NOMO-1 treated with DMSO at 0.1 percent for 48 hours (cell line): ENCODE data around the gene KCNJ9.

Experiments
- DNase-seq: peaks from one replicate; lab custom pipeline; 2025; ENCODE audit not compliant: unreplicated experiment; lab: John Stamatoyannopoulos, UW

KCNJ9 gene

DNA sequence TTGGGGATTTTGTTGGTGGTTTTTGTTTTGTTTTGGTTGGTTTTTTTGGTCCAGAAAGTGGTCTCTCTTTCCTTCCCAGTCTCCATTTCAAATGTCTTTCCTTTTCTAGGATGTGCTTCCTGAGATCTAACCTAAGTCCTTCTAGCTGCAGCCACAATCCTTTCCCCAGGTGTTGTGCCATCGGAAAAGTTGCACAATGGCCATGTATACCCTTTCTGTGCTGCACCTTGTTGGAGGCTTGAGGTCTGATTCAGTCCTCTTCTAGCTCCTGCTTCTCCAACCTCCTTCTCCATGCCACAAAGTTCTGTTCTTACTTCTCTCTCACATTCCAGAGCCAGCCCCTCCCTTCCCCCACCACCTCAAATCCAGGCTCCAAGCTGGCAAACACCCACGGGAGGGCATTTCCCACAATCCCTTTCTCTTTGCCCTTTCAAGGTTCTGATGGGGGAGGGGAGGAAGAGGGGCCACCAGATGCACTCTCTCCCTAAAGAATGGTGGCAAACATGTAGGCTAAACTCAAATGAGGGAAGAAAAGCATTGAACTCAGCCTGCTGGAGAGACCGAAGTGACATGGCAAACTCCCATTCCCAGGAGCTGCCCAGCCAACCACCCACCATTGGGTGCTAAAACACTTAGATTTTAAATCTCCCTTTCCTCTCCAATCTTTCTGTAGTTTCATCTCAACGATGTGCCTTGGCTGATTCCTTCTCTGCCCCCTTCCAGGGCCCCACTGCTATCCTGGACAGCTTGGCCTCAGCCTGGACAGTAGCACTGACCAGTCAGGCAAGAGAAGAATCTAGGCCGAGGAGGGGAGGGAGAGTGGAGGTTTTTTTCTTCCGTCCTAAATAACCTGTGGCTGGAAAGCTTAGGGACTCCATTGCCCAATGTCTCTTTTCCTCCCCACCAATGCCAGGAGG, 14.3 kb upstream of the KCNJ9 start:
- no peak for DNase-seq

DNA sequence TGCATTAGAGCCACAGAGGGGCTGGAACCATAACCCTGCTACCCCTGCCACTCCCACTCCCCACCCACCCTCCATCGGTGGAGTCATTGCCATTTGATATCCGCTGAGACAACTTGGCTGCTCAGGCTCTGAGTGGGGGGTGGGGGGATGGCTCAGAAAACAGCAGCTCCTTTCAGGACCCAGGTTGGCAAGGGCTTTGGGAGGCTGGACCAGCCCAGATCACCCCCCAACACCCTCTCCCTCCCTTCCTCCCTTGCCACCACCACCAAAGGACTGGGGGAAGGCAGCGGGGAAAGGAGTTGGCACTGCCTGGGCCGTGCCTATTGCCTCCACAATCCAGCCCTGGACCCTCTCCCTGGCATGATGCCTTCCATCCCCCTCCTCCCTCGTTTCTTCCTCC, 13.1 kb upstream of the KCNJ9 start:
- DNase-seq: no peak

DNA sequence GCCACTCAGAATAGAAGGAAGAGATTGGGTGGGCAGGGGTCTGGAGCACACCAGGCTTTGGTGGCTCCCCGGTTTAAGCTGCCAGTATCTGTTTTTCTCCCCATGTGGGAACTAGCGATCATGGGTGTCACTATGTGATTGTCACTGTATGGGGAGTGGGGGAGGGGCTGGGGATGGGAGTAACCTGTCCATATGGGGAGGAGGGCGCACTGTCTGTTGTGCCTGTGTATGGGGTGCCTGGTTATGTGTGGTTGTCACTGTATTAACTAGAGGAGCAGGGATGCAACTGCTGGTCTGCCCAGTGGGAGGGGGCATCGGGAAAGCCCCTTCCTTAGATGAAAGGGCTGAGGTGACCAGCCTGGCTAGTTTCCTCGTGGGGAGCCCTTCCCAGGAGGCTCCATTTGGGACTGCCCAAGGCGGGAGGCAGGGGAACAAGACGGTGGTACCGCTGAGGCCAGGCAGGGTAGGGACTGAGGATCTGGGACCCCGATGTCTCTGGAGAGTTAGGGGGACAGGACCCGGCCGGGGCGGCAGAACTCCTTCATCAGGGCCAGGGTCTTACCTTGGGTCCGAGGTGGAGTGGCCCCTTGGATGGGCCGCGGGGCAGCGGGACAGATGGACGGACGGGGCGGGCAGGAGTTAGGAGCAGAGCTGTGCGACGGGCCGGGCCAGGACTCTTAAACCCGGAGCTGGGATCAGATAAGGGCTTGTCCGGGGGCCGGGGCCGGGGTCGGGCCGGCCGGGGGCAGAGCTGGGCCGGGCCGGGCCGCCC, 11.7 kb upstream of the KCNJ9 start, which contains the start of gene KCNJ10:
Gene KCNJ10, minus strand, starts transcription at position 701 of the 772 bp plus-strand sequence. CDS start 27,628 bp downstream, outside the sequence.
- DNase-seq: no peak

DNA sequence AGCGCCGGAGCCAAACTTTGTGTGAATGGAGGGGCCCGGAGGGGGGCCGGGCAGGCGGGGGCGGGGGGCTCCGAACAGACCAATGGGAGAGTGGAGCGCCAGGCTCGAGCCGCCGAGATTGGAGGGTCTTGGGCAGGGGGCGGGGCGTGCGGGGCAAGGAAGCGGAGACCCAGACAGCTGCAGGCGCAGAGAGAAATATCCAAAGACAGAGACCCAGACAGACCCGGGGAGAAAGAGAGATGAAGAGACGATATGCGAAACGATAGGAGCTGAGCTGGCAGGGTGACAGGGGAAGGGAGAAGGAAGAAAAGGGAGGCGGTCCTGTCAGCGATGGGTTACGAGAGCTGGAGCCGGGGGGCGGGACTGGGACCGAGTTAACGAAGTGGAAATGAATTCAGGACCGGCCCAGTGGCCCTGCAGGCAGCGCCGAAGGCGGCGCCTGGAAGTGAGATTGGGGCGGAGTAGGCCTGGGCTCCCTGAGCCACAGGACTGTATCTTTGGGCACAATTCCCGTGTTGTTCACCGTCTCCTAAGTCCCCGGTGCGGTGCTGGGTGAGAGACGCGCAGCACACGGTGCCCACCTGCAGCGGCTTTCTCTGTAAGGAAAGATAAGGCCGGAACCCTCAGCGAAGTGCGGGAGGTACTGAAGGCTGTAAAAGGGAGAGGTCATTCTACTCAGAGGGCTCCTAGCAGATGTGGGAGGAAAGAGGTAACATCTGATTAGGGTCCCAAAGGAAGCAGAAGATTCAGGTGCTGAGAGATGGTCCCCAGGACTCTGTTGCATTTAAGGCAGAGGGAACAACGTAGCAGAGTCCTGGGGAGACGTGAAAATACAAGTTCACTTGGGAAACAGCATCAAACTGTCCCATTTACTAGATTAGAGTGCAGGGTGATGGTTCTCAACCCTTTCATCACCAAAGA, 10.8 kb upstream of the KCNJ9 start:
- peak; percentile 79 for DNase-seq

DNA sequence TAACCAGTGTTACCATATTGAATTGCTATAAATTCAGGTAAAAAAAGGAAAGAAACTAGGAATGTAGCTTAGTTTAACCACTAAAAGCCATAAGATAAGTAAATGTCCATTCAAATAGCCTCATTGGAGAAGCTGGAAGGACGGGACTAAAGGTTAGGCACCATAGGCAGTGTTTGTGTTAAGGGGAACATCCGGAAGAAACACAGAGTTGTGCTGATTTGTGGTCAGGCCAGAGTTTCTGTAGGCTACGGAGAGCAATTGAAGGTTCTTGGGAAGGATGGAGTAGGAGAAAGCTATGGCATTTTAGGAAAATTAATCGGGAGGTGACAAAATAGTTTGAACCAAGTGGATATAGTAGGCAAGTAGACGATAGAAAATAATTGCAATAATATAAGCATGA, 10.0 kb upstream of the KCNJ9 start:
- no peak for DNase-seq

DNA sequence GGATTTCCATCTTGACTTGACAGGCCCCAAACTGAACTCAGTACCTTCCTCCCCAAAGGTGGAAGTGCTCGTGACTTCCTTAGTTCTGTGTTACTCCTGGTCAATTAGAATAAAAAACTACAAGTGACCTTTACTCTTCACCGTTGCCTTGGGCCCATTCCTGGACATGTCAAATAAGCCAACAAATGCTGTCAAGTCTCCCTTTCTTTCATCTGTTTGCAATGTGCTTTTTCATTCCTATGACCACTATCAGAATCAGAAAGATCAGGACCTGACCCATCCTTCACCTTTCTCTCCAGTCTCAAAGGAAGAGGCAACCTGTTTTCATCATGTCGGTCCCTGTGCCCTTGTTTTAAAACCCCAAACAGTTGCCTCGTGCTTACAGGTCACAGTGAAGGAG, 6.5 kb upstream of the KCNJ9 start:
- DNase-seq: no peak

DNA sequence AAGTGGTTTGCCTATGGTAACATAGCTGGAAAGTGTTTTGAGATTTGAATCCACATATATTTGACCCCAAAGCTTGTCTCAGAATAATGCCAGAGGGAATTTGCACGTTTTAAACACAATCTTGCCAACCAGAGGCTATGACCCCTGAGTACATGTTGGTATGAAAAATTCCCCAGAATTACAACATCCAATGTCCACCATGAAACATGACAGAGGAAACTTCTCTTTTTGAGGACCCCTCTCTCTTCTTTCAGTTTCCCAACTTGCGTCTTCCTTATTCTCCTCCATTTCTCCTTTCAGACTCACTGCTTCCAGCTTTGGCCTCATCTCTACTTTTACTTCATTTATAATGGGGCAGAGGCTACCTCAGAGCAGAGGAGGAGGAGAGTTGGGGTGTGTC, 5.5 kb upstream of the KCNJ9 start:
- DNase-seq: no peak

DNA sequence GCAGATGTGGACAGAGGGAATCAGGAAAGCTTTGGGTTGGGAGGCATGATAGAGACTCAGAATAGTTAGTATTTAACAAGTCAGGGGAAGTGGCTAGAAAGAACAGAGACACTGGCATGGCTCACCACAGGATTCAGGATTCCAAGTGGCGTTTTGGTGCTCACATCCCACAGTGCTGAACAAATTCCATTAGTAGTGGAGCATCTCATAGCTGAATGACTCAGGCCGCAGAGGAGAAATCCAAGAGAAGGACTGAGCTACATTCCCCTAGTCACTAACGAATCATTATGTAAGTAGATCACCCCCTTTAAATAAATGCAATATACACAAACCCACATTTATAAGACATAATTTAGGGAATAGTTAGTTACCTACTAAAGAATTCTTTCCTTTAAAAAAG, 5.0 kb upstream of the KCNJ9 start:
- DNase-seq: no peak

DNA sequence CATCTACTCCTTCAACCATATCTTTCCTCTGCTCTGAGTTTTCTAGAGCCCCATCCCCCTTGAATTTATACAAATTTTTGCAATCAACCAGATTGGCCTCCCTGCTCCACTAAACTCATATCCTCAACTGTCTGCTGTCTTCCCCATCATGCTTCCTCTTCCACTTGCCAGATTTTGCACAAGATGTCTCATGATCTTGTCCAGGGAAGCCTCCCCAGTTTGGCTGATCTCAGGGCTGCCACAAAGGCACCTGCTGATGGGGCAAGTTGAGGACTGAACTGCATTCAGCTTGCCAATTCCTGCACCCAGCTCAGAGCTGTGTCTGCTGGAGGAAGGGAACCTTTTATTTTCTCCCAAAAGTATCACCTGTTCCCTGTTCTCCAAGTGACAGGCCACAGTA, 3.9 kb upstream of the KCNJ9 start:
- no peak for DNase-seq

DNA sequence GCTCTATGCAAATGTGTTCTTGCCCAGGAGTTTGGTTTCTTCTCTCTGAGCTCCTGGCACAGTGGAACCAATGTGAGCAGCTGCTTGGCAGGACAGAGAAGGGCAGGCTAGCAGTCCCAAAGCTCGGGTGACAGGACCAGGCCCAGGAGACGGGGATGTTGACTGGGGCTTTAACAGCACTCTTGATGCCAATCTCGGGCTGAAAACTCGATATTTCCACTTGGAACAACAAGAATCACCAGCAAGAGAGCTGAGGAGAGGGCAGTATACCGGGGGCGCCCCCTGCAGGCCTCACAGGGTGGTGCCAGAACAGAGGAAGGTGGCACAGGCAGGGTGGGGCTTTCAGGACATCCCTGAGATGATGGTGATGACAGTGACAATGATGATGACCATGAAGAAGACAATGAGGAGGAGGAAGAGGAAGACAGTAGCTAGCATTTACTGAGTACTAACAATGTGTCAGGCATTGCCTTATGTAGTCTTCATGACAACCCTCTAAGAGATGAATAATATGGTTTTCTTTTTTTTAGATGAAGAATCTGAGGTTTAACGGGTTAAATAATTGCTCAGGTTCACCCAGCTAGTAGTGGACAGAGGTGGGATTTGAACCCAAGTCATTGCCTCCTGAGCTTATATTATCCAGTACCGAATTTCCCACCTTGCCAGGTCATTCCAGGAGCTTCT, 2.7 kb upstream of the KCNJ9 start:
- peak; percentile 42 for DNase-seq

DNA sequence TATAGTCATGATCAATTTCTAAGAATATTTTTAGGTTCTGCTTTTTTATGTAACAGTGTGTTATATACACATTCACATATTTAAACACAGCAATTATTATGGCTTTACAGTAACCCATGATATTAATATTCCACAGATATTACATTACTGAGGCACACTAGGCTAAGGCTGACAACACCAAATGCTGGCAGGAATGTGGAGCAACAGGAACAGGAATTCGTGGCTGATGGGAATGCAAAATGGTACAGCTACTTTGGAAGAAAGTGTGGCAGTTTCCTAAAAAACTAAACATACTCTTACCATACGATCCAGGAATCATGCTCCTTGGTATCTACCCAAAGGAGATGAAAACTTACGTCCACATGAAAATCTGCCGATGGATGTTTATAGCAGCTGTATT, 1.9 kb upstream of the KCNJ9 start:
- DNase-seq: no peak

DNA sequence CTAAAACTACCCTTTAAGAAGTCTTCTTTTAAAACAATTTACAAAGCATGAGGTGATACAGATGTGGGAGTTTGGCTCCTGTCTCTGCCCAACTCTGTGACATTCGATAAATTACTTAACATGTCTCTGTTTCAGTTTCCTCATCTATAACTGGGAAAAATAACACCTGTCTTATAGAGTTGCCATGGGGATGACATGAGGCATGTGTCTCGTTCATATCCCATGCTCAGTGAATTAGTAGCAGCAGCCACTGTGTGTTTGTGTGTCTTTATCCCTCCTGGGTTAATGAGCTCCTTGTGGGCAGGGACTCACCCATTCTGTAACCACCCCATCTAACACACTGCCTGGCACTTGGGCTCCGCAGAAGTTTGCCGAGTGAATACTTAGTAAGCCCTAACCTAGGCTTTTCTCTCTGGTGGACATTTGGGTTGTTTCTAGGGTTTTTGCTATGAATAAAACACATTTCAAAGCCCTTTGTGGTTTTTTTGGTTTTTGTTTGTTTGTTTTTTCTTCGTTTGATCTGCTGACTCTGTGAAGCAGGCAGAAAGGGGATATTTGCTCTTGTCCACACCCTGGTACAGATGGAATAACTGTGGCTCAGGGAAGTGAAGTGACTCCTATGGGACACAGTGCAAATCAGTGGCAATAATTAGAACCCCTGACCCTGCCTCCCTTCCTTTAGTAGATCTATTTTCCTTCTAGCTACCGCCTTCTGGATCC, 797 bp upstream of the KCNJ9 start:
- no peak for DNase-seq

DNA sequence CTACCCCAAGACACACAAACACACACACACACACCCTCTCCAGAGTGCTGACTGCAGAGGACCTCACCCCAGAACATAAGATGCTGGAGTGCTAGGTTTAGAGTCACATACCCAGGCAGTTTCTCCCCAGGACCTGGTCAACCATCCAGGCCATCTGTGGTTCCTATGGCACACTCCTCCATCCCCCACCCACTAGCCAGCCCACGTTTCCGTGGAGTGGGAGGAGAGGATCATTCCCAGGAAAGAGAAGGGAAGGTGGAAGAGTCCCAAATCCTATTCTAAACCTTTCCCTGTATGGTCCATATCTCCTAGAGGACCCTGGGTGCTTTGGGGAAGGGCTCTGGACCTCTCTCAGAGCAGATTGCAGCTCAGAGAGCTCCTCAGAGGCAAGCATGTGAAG, 1.1 kb downstream of the KCNJ9 start:
- no peak for DNase-seq

DNA sequence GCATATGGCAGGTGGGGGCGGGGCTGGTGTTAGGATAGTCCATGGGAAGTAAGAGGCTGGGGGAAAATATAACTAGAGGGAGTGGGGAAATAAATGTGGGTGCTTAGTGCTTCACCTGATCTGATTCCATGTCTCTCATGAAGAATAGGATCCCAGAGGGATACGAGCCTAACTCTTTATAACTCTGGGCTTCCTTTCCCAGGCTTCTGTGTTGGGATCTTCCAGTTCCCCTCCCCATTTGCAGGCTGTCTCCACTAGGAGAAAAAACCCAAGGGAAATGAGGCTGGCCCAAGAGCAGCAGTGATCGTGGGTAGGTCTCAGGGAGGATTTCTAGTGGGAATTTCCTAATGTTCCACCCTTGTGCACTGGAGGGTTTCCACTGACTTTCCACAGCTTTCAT, 1.6 kb downstream of the KCNJ9 start:
- no peak for DNase-seq

DNA sequence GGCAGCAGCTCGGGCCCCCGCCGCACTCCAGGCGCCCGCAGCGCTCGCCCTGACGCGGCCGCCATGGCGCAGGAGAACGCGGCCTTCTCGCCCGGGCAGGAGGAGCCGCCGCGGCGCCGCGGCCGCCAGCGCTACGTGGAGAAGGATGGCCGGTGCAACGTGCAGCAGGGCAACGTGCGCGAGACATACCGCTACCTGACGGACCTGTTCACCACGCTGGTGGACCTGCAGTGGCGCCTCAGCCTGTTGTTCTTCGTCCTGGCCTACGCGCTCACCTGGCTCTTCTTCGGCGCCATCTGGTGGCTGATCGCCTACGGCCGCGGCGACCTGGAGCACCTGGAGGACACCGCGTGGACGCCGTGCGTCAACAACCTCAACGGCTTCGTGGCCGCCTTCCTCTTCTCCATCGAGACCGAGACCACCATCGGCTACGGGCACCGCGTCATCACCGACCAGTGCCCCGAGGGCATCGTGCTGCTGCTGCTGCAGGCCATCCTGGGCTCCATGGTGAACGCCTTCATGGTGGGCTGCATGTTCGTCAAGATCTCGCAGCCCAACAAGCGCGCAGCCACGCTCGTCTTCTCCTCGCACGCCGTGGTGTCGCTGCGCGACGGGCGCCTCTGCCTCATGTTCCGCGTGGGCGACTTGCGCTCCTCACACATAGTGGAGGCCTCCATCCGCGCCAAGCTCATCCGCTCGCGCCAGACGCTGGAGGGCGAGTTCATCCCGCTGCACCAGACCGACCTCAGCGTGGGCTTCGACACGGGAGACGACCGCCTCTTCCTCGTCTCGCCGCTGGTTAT, 2.8 kb downstream of the KCNJ9 start:
- peak; percentile 17 for DNase-seq

DNA sequence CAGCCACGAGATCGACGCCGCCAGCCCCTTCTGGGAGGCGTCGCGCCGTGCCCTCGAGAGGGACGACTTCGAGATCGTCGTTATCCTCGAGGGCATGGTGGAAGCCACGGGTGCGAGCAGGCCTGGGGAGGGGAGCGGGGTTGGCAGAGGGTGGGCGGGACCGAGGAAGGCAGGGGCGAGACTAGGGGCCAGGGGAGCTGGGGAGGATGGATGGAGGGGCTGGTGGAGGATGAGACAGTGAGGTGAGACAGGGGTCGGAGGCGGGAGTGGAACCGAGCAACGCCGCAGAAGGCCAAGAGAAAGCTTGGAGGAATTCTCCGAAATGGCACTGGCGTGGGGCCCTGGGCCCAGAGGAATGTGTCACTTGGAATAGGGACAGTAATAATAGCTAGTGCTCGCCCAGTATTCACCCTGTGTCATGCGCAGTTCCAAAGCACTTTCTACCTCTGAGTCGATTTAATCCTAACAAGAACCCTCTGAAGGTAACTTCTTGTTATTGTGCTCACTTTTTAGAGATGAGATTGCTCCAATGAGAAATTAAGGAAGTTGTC, 3.5 kb downstream of the KCNJ9 start:
- no peak for DNase-seq

DNA sequence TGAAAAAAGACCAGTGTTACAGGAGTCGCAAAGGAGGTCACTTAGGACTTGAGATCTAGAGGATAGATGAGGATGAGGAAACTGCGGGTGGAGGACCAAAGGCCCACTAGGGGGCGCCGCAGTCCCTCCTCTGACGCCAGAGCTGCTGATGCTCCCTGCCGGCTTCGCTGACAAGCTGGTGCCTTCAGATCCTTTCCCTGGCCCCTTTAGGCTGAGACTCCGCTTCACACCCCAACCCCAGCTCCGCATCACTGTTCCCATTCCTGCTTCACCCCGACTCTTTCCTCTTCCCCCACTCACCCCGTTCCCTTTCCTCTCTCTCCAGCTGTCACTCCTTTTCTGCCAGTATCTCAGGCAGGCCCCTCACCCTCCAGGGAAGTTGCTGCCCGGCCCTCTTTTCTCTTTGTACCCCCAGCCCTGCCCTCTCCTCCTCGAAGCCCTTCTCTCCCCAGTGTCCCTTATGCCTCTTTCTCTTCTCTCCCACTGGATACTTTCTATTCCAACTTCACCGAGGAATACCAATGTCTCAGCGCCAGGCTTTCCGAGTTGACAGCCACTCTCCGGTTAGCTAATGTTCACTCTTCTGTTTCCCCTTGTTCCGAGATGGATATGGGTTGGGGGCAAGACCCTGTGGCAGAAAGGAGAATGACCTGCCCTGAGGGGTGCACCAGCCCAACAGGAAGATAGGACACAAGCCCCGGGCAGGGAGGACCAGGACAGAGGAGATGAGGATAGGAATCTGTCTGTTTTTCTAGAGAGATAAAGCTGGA, 4.5 kb downstream of the KCNJ9 start:
- DNase-seq: peak; percentile 64

DNA sequence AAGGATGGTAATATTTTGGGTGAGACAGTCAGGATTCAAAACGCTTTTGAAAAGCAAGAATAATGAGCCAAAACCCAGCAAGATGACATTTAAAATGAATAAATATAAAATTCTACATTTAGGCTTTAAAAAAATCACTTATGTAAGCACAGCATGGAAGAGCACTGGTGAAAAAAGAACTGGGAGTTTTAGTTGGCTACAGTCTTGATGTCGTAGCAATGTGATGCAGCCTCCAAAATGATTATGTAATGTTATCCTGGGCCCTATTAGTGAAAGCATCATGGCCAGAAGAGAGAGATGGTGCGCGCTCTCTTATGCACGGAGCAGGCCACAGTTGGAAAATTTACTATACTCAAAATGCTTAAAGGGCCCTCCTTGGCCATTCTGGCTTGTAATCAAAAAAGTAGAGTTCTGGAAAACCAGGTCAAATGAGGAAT, 5.1 kb downstream of the KCNJ9 start:
- DNase-seq: no peak
